ENCODE data around the gene EFL1.
"Not testable (repeated sequence)": the region's sequence is repeated elsewhere in the genome, so short reads cannot be mapped to it uniquely, and the experiment has no call there.

The EFL1 gene

GRCh38 chr15:82228750-82229149 lies 33.8 kb downstream of the EFL1 start:
- no peak for TF ChIP-seq CTCF (IDR thresholded peaks at IDR 0.05; ENCODE audit: low read length, missing control alignments)
- no peak for DNase-seq (ENCODE audit: low read depth)
- H3K4me3 ChIP-seq (replicated peaks; ENCODE audit: low read depth, low read length), result no peak overlapping the region

- not testable (repeated sequence) for H3K4me3 ChIP-seq (replicated peaks; ENCODE audit: low read depth, low read length)
- TF ChIP-seq CTCF (IDR thresholded peaks at IDR 0.05; ENCODE audit: low read length, missing control alignments), result peak; percentile 34
- peak; percentile 45 for DNase-seq (ENCODE audit: low read depth)
Measured at GRCh38 chr15:82221535-82221934, 41.0 kb downstream of the EFL1 start.

GRCh38 chr15:82216092-82216491 lies 46.4 kb downstream of the EFL1 start:
- DNase-seq (ENCODE audit: low read depth); H3K4me3 ChIP-seq (replicated peaks; ENCODE audit: low read depth, low read length): not testable (repeated sequence)

- H3K4me3 ChIP-seq (replicated peaks; ENCODE audit: low read depth, low read length); DNase-seq (ENCODE audit: low read depth): not testable (repeated sequence)
Measured at GRCh38 chr15:82212201-82212600, 50.3 kb downstream of the EFL1 start.

GRCh38 chr15:82210066-82210597 lies 52.4 kb downstream of the EFL1 start:
- peak; percentile 14 for DNase-seq (ENCODE audit: low read depth)
- H3K4me3 ChIP-seq (replicated peaks; ENCODE audit: low read depth, low read length), result not testable (repeated sequence)

GRCh38 chr15:82204575-82204974 lies 58.0 kb downstream of the EFL1 start:
- H3K4me3 ChIP-seq (replicated peaks; ENCODE audit: low read depth, low read length), result not testable (repeated sequence)

GRCh38 chr15:82197733-82198594 lies 64.6 kb downstream of the EFL1 start:
- peak; percentile 78 for TF ChIP-seq CTCF (IDR thresholded peaks at IDR 0.05; ENCODE audit: low read length, missing control alignments)
- H3K4me3 ChIP-seq (replicated peaks; ENCODE audit: low read depth, low read length), result no peak overlapping the region
- peak; percentile 83 for DNase-seq (ENCODE audit: low read depth)

More at GRCh38 chr15:82204575-82204974, 58.0 kb downstream of the EFL1 start:
- not testable (repeated sequence) for DNase-seq (ENCODE audit: low read depth)

GRCh38 chr15:82196353-82196752 lies 66.2 kb downstream of the EFL1 start:
- TF ChIP-seq CTCF (IDR thresholded peaks at IDR 0.05; ENCODE audit: low read length, missing control alignments), result no peak
- no peak overlapping the region for H3K4me3 ChIP-seq (replicated peaks; ENCODE audit: low read depth, low read length)
- DNase-seq (ENCODE audit: low read depth), result no peak

- not testable (repeated sequence) for DNase-seq (ENCODE audit: low read depth); H3K4me3 ChIP-seq (replicated peaks; ENCODE audit: low read depth, low read length)
Measured at GRCh38 chr15:82195818-82196217, 66.7 kb downstream of the EFL1 start.

- not testable (repeated sequence) for DNase-seq (ENCODE audit: low read depth); H3K4me3 ChIP-seq (replicated peaks; ENCODE audit: low read depth, low read length)
Measured at GRCh38 chr15:82194488-82194887, 68.0 kb downstream of the EFL1 start.

GRCh38 chr15:82193435-82193834 lies 69.1 kb downstream of the EFL1 start:
- H3K4me3 ChIP-seq (replicated peaks; ENCODE audit: low read depth, low read length); DNase-seq (ENCODE audit: low read depth): not testable (repeated sequence)

GRCh38 chr15:82192394-82192793 lies 70.1 kb downstream of the EFL1 start:
- not testable (repeated sequence) for DNase-seq (ENCODE audit: low read depth); H3K4me3 ChIP-seq (replicated peaks; ENCODE audit: low read depth, low read length)

Measured in fibroblast of pulmonary artery (primary cell).